Neural cell (in vitro differentiated cells): ENCODE data around the gene GSTA1.
"Not testable (repeated sequence)": the region's sequence is repeated elsewhere in the genome, so short reads cannot be mapped to it uniquely, and the experiment has no call there.

Source experiments
- CTCF ChIP-seq: fragments of 450-650 bp; IDR thresholded peaks from 2 replicates; pipeline ENCODE4 v1.5.1; 2014; ENCODE audit warnings: antibody characterized with exemption, mild to moderate bottlenecking, moderate library complexity; ENCODE audit not compliant: poor library complexity, severe bottlenecking
- EP300 ChIP-seq: fragments of 450-650 bp; conservative IDR thresholded peaks from 2 replicates; pipeline ENCODE4 v1.6.1; 2014; ENCODE audit warnings: antibody characterized with exemption, mild to moderate bottlenecking, moderate library complexity; ENCODE audit not compliant: poor library complexity, severe bottlenecking
- EZH2 ChIP-seq: fragments of 200-600, 300-800 bp; shearing (Covaris generic), sonication (generic); IDR thresholded peaks from 2 replicates; pipeline ENCODE4 v1.6.1; 2014; ENCODE audit warnings: antibody characterized with exemption, low read length, borderline replicate concordance, mild to moderate bottlenecking; ENCODE audit not compliant: insufficient read depth, poor library complexity, severe bottlenecking
- POLR2AphosphoS5 ChIP-seq: IDR thresholded peaks from 2 replicates; pipeline ENCODE4 v1.6.1; 2012
- RAD21 ChIP-seq: fragments of 450-650 bp; conservative IDR thresholded peaks from 2 replicates; pipeline ENCODE4 v1.6.1; 2014; ENCODE audit warnings: antibody characterized with exemption, mild to moderate bottlenecking, moderate library complexity
- REST ChIP-seq: IDR thresholded peaks from 2 replicates; pipeline ENCODE4 v1.6.1; 2012; ENCODE audit warnings: borderline replicate concordance

GRCh38 chr6:52825270-52825793 lies 21.7 kb upstream of the GSTA1 start:
- not testable (repeated sequence) for TF ChIP-seq CTCF, EZH2, POLR2AphosphoS5, REST, EP300, RAD21
